NCI-H1048 (cell line): ENCODE results near the gene SAMD4A.

Source experiments
- DNase-seq: peaks from one replicate; lab custom pipeline; 2025; lab: John Stamatoyannopoulos, UW

The SAMD4A gene, protein sequence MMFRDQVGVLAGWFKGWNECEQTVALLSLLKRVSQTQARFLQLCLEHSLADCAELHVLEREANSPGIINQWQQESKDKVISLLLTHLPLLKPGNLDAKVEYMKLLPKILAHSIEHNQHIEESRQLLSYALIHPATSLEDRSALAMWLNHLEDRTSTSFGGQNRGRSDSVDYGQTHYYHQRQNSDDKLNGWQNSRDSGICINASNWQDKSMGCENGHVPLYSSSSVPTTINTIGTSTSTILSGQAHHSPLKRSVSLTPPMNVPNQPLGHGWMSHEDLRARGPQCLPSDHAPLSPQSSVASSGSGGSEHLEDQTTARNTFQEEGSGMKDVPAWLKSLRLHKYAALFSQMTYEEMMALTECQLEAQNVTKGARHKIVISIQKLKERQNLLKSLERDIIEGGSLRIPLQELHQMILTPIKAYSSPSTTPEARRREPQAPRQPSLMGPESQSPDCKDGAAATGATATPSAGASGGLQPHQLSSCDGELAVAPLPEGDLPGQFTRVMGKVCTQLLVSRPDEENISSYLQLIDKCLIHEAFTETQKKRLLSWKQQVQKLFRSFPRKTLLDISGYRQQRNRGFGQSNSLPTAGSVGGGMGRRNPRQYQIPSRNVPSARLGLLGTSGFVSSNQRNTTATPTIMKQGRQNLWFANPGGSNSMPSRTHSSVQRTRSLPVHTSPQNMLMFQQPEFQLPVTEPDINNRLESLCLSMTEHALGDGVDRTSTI

DNA sequence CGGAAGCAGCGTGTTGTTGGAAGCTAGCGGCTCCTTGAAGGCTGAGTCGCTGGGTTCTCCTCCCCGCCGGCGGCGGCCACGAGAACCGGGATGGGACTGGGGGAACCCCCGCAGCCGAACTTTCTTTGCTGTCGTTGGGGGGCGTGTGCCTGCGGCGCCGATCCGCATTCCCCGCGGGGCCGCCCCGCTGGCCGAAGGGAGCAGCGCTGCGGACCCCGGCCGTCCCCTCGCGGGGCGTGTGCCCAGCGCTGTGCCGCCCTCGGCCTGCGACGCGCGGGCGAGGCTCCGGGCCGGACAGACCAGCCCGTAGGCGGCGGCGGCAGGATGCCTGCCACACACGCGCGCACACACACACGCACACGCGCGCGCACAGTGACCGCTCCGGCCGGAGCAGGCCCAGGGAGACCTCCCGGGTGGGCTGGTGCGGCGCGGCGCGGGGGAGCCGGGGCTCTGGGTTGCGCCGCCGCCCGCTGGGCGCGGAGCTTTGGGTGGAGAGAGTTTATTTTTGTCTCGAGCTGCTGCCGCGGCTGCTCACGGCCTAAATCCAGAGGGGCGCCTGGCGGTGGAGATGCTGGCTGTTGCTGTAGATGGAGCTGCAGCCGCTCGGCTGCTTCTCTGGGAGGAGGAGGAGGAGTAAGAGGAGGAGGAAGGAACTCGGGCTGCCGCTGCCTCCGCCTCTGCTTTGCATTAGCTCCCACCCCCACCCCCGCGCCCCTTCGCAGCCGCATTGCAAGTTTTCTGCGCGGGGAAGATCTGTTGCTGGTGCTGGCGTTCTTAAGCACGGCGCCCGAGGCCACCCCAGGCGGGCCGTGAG, at the start of gene SAMD4A:
Gene SAMD4A, plus strand, starts transcription at position 719 of the 814 bp plus-strand sequence. CDS start 789 bp downstream, outside the sequence.
- no peak for DNase-seq

DNA sequence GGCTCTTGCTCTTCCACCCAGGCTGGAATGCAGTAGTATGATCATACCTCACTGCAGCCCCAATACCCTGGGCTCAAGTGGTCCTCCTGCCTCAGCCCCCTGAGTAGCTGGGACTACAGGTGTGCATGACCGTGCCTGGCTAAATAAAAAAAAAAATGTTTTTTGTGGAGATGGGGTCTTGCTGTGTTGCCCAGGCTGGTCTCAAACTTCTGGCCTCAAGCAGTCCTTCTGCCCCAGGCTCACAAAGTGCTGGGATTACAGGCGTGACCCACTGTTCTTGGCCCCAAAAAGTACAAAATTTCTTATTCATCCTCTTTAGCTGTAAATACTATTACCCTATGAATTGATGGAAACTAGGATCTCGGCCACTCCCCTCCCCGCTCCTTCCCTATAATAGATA, 42.5 kb upstream of the SAMD4A start:
- DNase-seq: no peak

- DNase-seq: no peak
Observed at GRCh38 chr14:54528973-54529372, 38.0 kb upstream of the SAMD4A start.

DNA sequence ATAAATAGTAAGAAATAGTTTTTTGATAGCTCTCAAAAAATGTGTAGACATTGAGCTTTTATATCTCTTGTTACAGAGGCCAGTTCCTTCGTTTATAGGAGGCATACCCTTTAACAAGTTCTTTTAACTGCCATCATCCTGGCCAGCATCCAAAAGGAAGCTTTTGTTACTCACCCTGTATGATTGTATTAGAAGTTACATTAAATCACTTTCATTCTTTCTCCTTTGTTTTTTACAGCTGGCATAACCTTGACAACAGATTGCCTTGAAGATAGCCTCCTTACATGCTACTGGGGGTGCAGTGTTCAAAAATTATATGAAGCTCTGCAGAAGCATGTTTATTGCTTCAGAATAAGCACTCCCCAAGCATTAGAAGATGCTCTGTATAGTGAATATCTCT, 37.1 kb upstream of the SAMD4A start:
- DNase-seq: no peak

GRCh38 chr14:54532111-54533012, 34.6 kb upstream of the SAMD4A start:
- DNase-seq: no peak

GRCh38 chr14:54533100-54533499, 33.8 kb upstream of the SAMD4A start:
- no peak for DNase-seq

DNA sequence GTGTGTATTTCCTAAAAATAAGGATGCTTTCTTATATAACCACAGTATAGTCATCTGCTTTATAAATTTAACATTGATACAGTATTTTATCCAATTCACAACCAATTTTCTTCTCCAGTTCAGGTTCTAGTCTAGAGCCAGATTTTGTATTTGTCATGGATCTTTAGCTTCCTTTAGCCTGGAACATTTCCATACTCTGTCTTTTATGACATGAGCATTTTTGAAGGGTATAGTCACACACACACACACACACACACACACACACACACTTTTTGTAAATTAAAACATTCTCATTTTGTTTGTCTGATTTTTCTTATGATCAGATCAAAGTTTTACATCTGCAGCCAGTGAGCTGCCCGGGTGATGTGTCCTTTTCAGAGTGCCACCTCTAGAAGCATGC, 31.8 kb upstream of the SAMD4A start:
- no peak for DNase-seq

DNA sequence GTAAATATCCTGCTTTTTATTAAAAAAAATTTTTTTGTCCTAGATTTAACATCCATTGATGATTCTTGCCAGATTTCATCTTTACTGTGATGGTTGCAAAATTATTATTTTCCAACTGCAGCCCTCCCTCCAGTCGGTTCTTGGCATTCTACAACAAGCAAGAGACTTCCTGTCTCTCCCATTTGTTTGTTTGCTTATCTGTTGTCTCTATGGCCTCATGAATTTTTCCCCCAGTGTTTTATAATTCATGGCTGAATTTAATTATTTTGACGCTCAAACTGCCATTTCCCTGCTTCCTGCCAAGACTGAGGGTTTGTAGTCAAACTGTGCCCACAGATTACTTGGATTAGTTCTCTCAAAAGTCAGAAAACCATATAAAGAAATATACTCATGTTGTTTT, 31.3 kb upstream of the SAMD4A start:
- DNase-seq: no peak

GRCh38 chr14:54537651-54538050, 29.3 kb upstream of the SAMD4A start:
- no peak for DNase-seq

DNA sequence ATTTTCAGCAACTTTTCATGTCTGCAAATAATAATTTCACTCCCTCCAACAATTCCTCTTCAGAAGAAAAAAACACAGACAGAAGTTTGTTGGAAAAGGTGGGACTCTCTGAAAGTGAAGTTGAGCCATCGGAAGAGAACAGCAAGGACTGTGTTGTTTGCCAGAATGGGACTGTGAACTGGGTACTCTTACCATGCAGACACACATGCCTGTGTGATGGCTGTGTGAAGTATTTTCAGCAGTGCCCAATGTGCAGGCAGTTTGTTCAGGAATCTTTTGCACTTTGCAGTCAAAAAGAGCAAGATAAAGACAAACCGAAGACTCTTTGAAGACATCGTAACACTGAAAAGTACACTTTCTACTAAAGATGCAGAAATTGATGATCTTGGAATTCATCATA, 28.9 kb upstream of the SAMD4A start:
- DNase-seq: no peak

DNA sequence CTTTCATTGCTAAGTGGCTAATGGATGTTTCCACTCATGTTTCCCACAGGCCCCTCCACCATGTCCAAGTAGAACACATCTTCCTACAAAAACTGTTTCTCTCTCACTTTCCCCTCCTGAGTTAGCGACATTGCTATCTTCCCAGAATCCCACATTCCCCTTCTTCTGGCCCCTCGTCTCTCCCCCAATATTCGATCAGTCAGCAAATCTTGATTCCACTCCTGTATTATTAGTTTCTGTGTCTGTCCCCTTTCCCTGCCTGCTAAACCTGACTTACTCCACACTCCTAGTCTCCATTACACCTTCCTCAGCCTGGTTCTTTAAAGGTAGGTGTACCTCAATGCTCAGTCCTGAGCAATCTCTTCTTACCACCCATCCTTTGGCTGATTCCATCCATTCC, 19.3 kb upstream of the SAMD4A start:
- DNase-seq: no peak

DNA sequence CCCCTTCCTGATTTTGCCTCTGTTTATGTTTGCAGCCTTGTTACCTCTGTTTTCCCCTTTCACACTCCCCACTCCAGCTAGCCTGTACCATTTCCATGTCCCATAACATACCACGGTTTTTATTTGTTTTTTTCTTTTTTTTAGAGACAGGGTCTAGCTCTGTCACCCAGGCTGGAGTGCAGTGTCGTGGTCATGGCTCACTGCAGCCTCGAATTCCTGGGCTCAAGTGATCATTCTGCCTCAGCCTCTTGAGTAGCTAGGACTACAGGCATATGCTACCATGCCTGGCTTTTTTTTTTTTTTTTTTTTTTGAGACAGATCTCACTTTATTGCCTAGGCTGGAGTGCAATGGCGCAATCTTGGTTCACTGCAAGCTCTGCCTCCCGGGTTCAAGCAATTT, 18.4 kb upstream of the SAMD4A start:
- DNase-seq: no peak

GRCh38 chr14:54549862-54550261, 17.1 kb upstream of the SAMD4A start:
- no peak for DNase-seq

DNA sequence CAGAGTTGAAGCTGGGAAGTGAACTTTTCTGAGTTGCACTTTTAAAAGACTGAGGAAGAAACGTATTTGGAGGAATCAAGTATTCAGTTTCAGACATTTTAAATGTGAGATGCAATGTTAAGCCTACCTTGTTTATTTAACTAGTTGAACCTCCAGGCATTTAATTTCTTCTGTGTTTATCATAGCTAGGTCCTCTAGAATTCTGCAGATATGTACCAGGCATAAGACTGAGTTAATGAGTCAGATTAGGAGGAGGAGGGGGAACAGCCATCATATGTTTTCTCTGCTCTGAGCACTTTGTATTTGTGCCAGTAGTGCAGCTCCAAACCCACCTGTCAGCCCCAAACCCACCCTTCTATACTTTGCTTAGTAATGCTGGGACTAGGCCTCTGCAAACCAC, 16.4 kb upstream of the SAMD4A start:
- DNase-seq: no peak

DNA sequence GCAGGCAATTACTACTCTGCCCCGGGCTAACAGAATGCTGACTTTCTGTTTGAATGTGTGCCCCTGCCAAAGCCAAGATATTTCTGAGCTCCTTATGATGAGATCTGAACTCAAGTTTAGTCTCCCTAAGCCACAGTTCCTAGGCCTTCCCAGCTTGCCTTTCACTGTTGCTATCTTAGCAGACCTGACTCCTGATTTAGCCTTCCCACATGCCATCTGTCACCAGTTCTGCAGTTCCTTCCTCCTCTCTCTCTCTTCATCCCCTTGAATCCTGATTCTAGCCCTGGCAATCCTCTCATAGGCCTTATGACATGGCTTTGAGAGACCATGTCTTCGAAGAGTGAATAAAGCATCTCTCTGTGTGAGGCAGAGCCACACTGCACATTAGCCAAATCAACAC, 12.5 kb upstream of the SAMD4A start:
- DNase-seq: no peak

- DNase-seq: no peak
Observed at GRCh38 chr14:54555651-54556050, 11.3 kb upstream of the SAMD4A start.

- DNase-seq: no peak
Observed at GRCh38 chr14:54556535-54556934, 10.4 kb upstream of the SAMD4A start.

GRCh38 chr14:54562334-54562733, 4.6 kb upstream of the SAMD4A start:
- no peak for DNase-seq

- no peak for DNase-seq
Observed at GRCh38 chr14:54564071-54564867, 2.7 kb upstream of the SAMD4A start.

GRCh38 chr14:54564868-54565784, 1.8 kb upstream of the SAMD4A start:
- no peak for DNase-seq
